ENCODE measurements around the gene TMEM231.

Gene TMEM231

GRCh38 chr16:75578212-75578611 lies 22.2 kb upstream of the TMEM231 start:
- peak; percentile 79 to 86 for DNase-seq
- TF ChIP-seq POLR2A (IDR thresholded peaks at IDR 0.05; ENCODE audit: low read length) (no peak), GATA1 (IDR thresholded peaks at IDR 0.05; ENCODE audit: low read depth, low read length) (no peak)

GRCh38 chr16:75576384-75576811 lies 20.3 kb upstream of the TMEM231 start:
- no peak for DNase-seq

GRCh38 chr16:75575958-75576357 lies 19.9 kb upstream of the TMEM231 start:
- DNase-seq: no peak
- TF ChIP-seq POLR2A (IDR thresholded peaks at IDR 0.05; ENCODE audit: low read length): no peak
- TF ChIP-seq GATA1 (IDR thresholded peaks at IDR 0.05; ENCODE audit: low read depth, low read length): no peak

More at GRCh38 chr16:75576384-75576811, 20.3 kb upstream of the TMEM231 start:
- TF ChIP-seq GATA1 (IDR thresholded peaks at IDR 0.05; ENCODE audit: low read depth, low read length): no peak

- no peak for TF ChIP-seq GATA1 (IDR thresholded peaks at IDR 0.05; ENCODE audit: low read depth, low read length)
- no peak for TF ChIP-seq POLR2A (IDR thresholded peaks at IDR 0.05; ENCODE audit: low read length)
- no peak for DNase-seq
Measured at GRCh38 chr16:75573955-75574354, 17.9 kb upstream of the TMEM231 start.

- TF ChIP-seq POLR2A (IDR thresholded peaks at IDR 0.05; ENCODE audit: low read length): no peak
- peak; percentile 75 to 88 for DNase-seq
Measured at GRCh38 chr16:75572864-75573542, 17.0 kb upstream of the TMEM231 start.

- no peak for DNase-seq
Measured at GRCh38 chr16:75570396-75571065, 14.5 kb upstream of the TMEM231 start.

GRCh38 chr16:75567911-75568310 lies 11.9 kb upstream of the TMEM231 start:
- DNase-seq: no peak
- TF ChIP-seq GATA1 (IDR thresholded peaks at IDR 0.05; ENCODE audit: low read depth, low read length) (no peak), POLR2A (IDR thresholded peaks at IDR 0.05; ENCODE audit: low read length) (no peak)

More at GRCh38 chr16:75570396-75571065, 14.5 kb upstream of the TMEM231 start:
- TF ChIP-seq GATA1 (IDR thresholded peaks at IDR 0.05; ENCODE audit: low read depth, low read length): no peak
- TF ChIP-seq POLR2A (IDR thresholded peaks at IDR 0.05; ENCODE audit: low read length): no peak

GRCh38 chr16:75566758-75567255 lies 10.8 kb upstream of the TMEM231 start:
- DNase-seq: peak; percentile 64 to 75
- TF ChIP-seq GATA1 (IDR thresholded peaks at IDR 0.05; ENCODE audit: low read depth, low read length) (no peak), POLR2A (IDR thresholded peaks at IDR 0.05; ENCODE audit: low read length) (no peak)

- TF ChIP-seq GATA1 (IDR thresholded peaks at IDR 0.05; ENCODE audit: low read depth, low read length): no peak
- TF ChIP-seq POLR2A (IDR thresholded peaks at IDR 0.05; ENCODE audit: low read length): peak; percentile 68
- peak; percentile 90 to 95 for DNase-seq
Measured at GRCh38 chr16:75566040-75566757, 10.1 kb upstream of the TMEM231 start, which contains the start of gene GABARAPL2. Gene GABARAPL2, plus strand, starts transcription at chr16:75566379. Its CDS starts 108 bp downstream, at chr16:75566487.

- no peak for DNase-seq
- no peak for TF ChIP-seq GATA1 (IDR thresholded peaks at IDR 0.05; ENCODE audit: low read depth, low read length)
- TF ChIP-seq POLR2A (IDR thresholded peaks at IDR 0.05; ENCODE audit: low read length): no peak
Measured at GRCh38 chr16:75565640-75566039, 9.6 kb upstream of the TMEM231 start.

- peak; percentile 7 to 23 for DNase-seq
- no peak for TF ChIP-seq POLR2A (IDR thresholded peaks at IDR 0.05; ENCODE audit: low read length)
- TF ChIP-seq GATA1 (IDR thresholded peaks at IDR 0.05; ENCODE audit: low read depth, low read length): no peak
Measured at GRCh38 chr16:75559564-75560372, 3.7 kb upstream of the TMEM231 start.

- TF ChIP-seq POLR2A (IDR thresholded peaks at IDR 0.05; ENCODE audit: low read length) (no peak), GATA1 (IDR thresholded peaks at IDR 0.05; ENCODE audit: low read depth, low read length) (no peak)
- no peak for DNase-seq
Measured at GRCh38 chr16:75558846-75559401, 2.9 kb upstream of the TMEM231 start.

GRCh38 chr16:75556431-75556950 lies 439 bp upstream of the TMEM231 start:
- TF ChIP-seq GATA1 (IDR thresholded peaks at IDR 0.05; ENCODE audit: low read depth, low read length) (no peak), POLR2A (IDR thresholded peaks at IDR 0.05; ENCODE audit: low read length) (peak; percentile 58)
- no peak for DNase-seq

Data from erythroblast (primary cell).